GM08714 (cell line): ENCODE data around the gene EIF4G2.

Experiments used
- H3K4me3 ChIP-seq: fragments of 200-500 bp; sonication (Bioruptor generic); 2 replicates; pipeline ENCODE4 v1.5.1; 2014; ENCODE audit warnings: mild to moderate bottlenecking, low read length, inconsistent platforms
- ZNF274 ChIP-seq: IDR thresholded peaks from 2 replicates; pipeline ENCODE4 v1.6.1; 2012; ENCODE audit warnings: mild to moderate bottlenecking, low read depth, low read length

Gene EIF4G2

GRCh38 chr11:10770626-10771254, 38.0 kb downstream of the EIF4G2 start:
- no peak for TF ChIP-seq ZNF274
- no peak overlapping the region for H3K4me3 ChIP-seq

DNA sequence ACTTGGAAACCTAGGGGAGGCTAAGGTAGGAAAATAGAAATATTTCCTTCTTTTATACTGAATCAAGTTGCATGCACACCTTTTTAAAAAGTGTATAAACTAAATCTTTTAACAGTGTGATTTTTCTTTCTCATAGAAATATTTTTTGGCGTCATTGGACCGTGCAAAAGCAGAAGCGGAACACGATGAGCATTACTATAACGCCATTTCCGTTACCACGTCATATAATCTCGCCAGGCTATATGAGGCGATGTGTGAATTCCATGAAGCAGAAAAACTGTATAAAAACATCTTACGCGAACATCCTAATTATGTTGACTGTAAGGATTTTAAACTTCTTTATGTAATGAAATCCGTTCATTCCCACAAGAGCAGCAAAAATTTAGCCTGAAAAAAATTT, 44.3 kb downstream of the EIF4G2 start:
- no peak for TF ChIP-seq ZNF274
- H3K4me3 ChIP-seq: no peak overlapping the region

DNA sequence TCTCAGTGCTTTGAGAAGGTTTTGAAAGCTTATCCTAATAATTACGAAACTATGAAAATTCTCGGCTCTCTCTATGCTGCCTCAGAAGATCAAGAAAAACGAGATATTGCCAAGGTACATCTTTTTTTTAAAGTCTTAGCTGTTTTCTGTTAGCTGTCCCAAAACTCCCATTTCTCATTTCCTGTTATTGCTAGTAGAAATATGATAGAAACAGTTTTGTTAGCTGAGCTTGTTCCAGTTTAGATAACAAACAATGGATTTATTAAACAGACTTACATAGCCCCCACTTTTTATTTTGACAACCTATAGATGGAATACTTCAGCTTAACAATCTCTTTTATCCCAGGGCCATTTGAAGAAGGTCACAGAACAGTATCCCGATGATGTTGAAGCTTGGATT, 45.0 kb downstream of the EIF4G2 start:
- H3K4me3 ChIP-seq: no peak overlapping the region
- no peak for TF ChIP-seq ZNF274

DNA sequence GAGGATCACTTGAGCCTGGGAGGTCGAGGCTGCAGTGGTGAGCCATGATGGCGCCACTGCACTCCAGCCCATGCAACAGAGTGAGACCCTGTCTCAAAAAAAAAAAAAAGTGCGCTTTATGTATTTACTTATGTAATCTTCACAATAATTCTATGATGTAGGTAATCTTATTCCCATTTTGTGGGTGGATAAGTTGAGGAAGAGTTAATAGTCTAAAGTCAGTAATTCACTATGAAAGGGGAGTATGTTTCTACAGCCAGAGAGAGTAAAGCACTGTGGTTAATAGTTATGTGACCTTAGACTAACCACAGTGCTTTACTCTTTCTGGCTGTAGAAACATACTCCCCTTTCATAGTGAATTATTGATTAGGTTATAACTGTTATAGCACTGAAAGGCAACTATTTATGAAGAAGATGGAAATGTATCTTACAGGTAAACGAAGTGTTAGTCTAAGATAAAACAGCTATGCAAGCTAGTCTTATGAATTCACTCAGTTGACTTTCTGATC, 45.8 kb downstream of the EIF4G2 start:
- H3K4me3 ChIP-seq: peak overlapping the region; percentile 44; the same call in 1 of the 2 replicates
- no peak for TF ChIP-seq ZNF274

DNA sequence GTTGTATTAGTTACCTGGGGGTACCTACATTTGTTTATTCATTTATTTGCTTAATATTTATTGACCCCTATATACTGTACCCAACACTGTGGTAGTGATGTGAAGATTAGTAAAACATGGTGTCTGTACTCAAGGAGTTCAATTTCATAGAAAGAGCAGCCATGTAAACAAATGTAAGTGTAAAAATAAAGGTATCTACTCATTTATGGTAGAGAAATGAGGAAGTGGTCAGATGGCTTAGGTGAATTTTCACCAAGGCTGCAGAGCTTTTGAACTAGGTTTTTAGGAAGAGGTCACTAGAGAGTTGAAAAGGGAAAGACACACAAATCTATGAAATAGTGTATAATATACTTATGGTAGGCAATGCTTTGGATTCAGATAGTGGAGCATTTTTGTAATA, 46.5 kb downstream of the EIF4G2 start:
- TF ChIP-seq ZNF274: no peak

GRCh38 chr11:10761085-10761698, 47.5 kb downstream of the EIF4G2 start:
- no peak overlapping the region for H3K4me3 ChIP-seq
- no peak for TF ChIP-seq ZNF274

More for the DNA sequence above, 46.5 kb downstream of the EIF4G2 start:
- no peak overlapping the region for H3K4me3 ChIP-seq

DNA sequence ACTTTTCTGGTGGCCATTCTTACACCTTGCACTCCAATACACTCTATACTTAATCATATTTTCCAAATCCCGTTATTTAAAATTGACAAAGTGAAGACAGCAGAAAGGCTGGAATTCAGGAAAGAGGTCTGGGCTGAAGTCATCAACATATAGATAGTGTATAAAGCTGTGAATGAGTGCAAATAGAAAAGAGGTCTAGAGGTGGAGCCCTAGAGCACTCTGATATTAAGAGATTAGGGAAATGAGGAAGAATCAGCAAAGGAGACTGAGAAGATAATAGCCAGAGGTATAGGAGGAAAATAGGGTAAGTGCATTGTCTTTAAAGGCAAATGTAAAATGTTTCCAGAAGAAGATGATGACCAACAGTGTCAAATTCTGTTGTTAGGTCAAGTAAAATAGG, 49.8 kb downstream of the EIF4G2 start:
- TF ChIP-seq ZNF274: no peak
- H3K4me3 ChIP-seq: no peak overlapping the region

- H3K4me3 ChIP-seq: peak overlapping the region; percentile 95; the same call in 1 of the 2 replicates
- TF ChIP-seq ZNF274: no peak
These were observed 56.2 kb downstream of the EIF4G2 start for GRCh38 chr11:10752486-10752885.

DNA sequence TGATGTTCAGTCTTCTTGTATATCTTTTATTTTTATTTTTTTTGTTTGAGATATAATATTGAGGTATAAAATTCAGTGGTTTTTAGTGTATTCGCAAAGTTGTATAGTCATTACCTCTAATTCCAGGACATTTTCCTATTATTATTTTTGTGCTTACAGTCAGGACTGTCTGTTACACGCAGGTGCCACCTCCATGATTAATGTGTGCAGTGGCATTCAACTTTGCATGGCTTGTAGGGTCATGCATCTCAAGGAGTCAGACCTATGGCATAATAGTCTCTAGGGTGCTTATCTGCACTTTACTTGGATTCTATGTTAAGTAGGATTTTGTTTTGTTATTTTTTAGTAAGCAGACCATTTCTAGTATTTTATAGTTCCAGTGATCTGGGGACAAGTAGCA, 56.7 kb downstream of the EIF4G2 start:
- H3K4me3 ChIP-seq: peak overlapping the region; percentile 95
- no peak for TF ChIP-seq ZNF274

GRCh38 chr11:10751581-10751940, 57.2 kb downstream of the EIF4G2 start:
- TF ChIP-seq ZNF274: no peak

DNA sequence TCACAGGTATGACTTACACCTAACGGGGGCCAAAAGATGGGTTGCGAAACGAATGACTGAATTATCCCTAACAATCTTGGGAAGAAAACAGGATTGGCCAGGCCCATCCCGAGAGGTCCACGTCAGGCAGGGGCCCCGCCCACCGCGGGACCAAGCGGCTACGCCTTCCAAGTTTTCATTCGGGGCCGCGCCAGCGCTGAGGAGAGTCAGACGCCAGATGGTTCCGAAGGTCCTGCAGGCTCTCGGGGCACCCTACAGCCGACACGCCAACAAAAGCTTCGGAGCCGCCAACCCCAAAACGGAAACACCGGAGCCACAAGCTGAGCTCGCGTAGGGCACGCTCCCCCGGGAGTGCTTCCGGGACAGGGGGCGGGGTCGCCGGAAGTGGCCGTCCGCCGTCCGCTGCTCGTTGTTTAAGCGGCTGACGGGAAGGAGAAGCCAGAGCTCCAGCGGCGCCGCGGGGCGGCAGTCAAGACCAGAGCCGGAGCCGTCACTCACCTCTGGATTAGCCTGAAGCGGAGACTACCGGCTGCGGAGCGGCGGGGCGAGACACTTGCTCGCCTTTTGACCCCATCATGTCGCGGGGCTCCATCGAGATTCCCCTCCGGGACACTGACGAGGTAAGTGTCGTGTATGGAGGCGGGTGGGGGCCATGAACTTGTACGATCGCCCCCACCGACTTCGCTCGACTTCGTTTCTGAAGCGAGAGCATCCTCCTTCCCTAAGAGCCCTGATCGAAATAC, 57.7 kb downstream of the EIF4G2 start, which contains the start of gene CTR9:
Gene CTR9, plus strand, starts transcription at position 409 of the 743 bp plus-strand sequence. Its CDS starts 167 bp downstream, at position 576.
- no peak for TF ChIP-seq ZNF274
- H3K4me3 ChIP-seq: peak within 1 kb of the TSS; percentile 95

More at GRCh38 chr11:10751581-10751940, 57.2 kb downstream of the EIF4G2 start:
- peak overlapping the region; percentile 95 for H3K4me3 ChIP-seq

- TF ChIP-seq ZNF274: no peak
- no peak overlapping the region for H3K4me3 ChIP-seq
These were observed 59.2 kb downstream of the EIF4G2 start for GRCh38 chr11:10749476-10749875.

- no peak for TF ChIP-seq ZNF274
These were observed 61.0 kb downstream of the EIF4G2 start for GRCh38 chr11:10747733-10748132.

More at GRCh38 chr11:10747733-10748132, 61.0 kb downstream of the EIF4G2 start:
- H3K4me3 ChIP-seq: no peak overlapping the region
